Naive thymus-derived CD4-positive, alpha-beta T cell (primary cell): ENCODE data around the gene AMT. TPM values are rescaled to one million over a fixed set of nuclear protein-coding genes. Genes with fewer than 3 reads are reported as not detected.
"Not testable (repeated sequence)": the region's sequence is repeated elsewhere in the genome, so short reads cannot be mapped to it uniquely, and the experiment has no call there.

Source experiments
- ATAC-seq: fragments of 150-1000 bp; cut with Tn5 transposase; 2 replicates; pipeline ENCODE4 v1.10.0; 2021; ENCODE audit warnings: mild to moderate bottlenecking, moderate library complexity
- CTCF ChIA-PET: fragments of 350-600 bp; sonication (Branson Sonifier 250); formaldehyde crosslinking; loops from one replicate; lab custom pipeline; 2021; ENCODE audit warnings: antibody characterized with exemption; lab: Charles Lee
- POLR2A ChIA-PET: fragments of 350-600 bp; sonication (Branson Sonifier 250); formaldehyde crosslinking; loops from one replicate; lab custom pipeline; 2021; ENCODE audit warnings: antibody characterized with exemption, inconsistent platforms; lab: Charles Lee
- DNase-seq, 9 donors: peaks; one replicate each; pipeline versions ENCODE4 v3.0.0 to v3.0.0-alpha.2; 2020 to 2022; ENCODE audit warnings: mixed read lengths in 1 of 9
- H3K27ac ChIP-seq: one replicate; pipeline ENCODE4 v1.7.0; 2013; ENCODE audit warnings: mild to moderate bottlenecking, low read depth, low read length, moderate library complexity
- H3K27me3 ChIP-seq, 2 donors: one replicate each; pipeline ENCODE4 v1.7.0; 2013; ENCODE audit warnings: low read length in 2 of 2, mild to moderate bottlenecking in 2 of 2, moderate library complexity in 2 of 2; ENCODE audit not compliant: control insufficient read depth in 2 of 2, insufficient read depth in 2 of 2
- H3K36me3 ChIP-seq, 3 experiments: 1 replicate in 2 of 3; 2 replicates in 1 of 3; pipeline ENCODE4 v1.7.0; 2013; ENCODE audit warnings: low read length in 3 of 3, mild to moderate bottlenecking in 3 of 3, moderate library complexity in 1 of 3; ENCODE audit not compliant: insufficient read depth in 3 of 3, control insufficient read depth in 2 of 3
- H3K4me1 ChIP-seq, 2 donors: one replicate each; pipeline ENCODE4 v1.7.0; 2013; ENCODE audit warnings: low read length in 2 of 2, mild to moderate bottlenecking in 2 of 2, moderate library complexity in 1 of 2; ENCODE audit not compliant: control insufficient read depth in 2 of 2, insufficient read depth in 2 of 2
- H3K4me3 ChIP-seq: 2 replicates; pipeline ENCODE4 v1.7.0; 2013; ENCODE audit warnings: mild to moderate bottlenecking, low read length
- H3K9me3 ChIP-seq, 3 experiments: 1 replicate in 2 of 3; 2 replicates in 1 of 3; pipeline ENCODE4 v1.7.0; 2013; ENCODE audit warnings: low read length in 3 of 3; ENCODE audit not compliant: control insufficient read depth in 2 of 3
- H3K27ac Mint-ChIP-seq, 9 donors: one replicate each; pipeline ENCODE4 v1.8.0; 2020 to 2022; ENCODE audit warnings: mixed read lengths in 9 of 9, mild to moderate bottlenecking in 8 of 9, moderate library complexity in 5 of 9, inconsistent platforms in 2 of 9
- H3K27me3 Mint-ChIP-seq, 5 donors: one replicate each; pipeline ENCODE4 v1.8.0; 2021 to 2022; ENCODE audit warnings: mixed read lengths in 5 of 5, mild to moderate bottlenecking in 1 of 5
- H3K36me3 Mint-ChIP-seq, 5 donors: one replicate each; pipeline ENCODE4 v1.8.0; 2020 to 2022; ENCODE audit warnings: mixed read lengths in 5 of 5, mild to moderate bottlenecking in 3 of 5, inconsistent platforms in 1 of 5
- H3K4me1 Mint-ChIP-seq, 7 donors: one replicate each; pipeline ENCODE4 v1.8.0; 2020 to 2022; ENCODE audit warnings: mixed read lengths in 7 of 7, mild to moderate bottlenecking in 3 of 7, inconsistent platforms in 1 of 7
- H3K4me3 Mint-ChIP-seq, 10 donors: one replicate each; pipeline ENCODE4 v1.8.0; 2020 to 2022; ENCODE audit warnings: mild to moderate bottlenecking in 10 of 10, mixed read lengths in 10 of 10, moderate library complexity in 6 of 10, inconsistent platforms in 2 of 10
- H3K9me3 Mint-ChIP-seq, 11 donors: one replicate each; pipeline ENCODE4 v1.8.0; 2020 to 2022; ENCODE audit warnings: mixed read lengths in 11 of 11, mild to moderate bottlenecking in 4 of 11, inconsistent platforms in 1 of 11, moderate library complexity in 1 of 11
- intact Hi-C, 2 donors: fragments of 100-400 bp; cut with micrococcal nuclease; formaldehyde crosslinking; loops; one replicate each; pipeline ENCODE4 v1.15.1; 2023
- polyA plus RNA-seq, 2 donors: library from polyadenylated mRNA; unstranded; fragments of 300-500 nt; fragmentation: Illumina TruSeq; gene quantifications; one replicate each; pipeline ENCODE4 v1.2.3, GENCODE V29; 2021
- total RNA-seq, 6 experiments: library from RNA in 5 of 6; stranded (reverse) in 5 of 6; gene quantifications; 1 replicate in 5 of 6; 2 replicates in 1 of 6; pipeline ENCODE4 v1.2.3 and lab custom pipeline; 2021 to 2026

Gene AMT
- total and polyA plus RNA-seq, 7 experiments from 2014 or later, result 1.7 to 13.9 (median 8.4) TPM

GRCh38 chr3:49406571-49407565 is 15.4 kb downstream of the AMT start:
- DNase-seq (no peak), ATAC-seq (no peak)
- POLR2A ChIA-PET, result interaction anchor here (0.6 to 3.3 kb wide), 6 partner anchors 9 to 745 kb away, joined by 3 to 23 read pairs (median 6); partner anchors contain the start of gene USP4
- H3K36me3 Mint-ChIP-seq, result peaks cover 0 to 21% (median 5%) of the 10 kb centered on the region in 5 donors
- peaks cover 39 to 70% (median 55%) of the 10 kb centered on the region in 7 donors for H3K4me1 Mint-ChIP-seq
- H3K27ac ChIP-seq, result peak overlapping the region; percentile 32
- no peaks in the 10 kb centered on the region for H3K27me3 Mint-ChIP-seq
- no peaks in the 10 kb centered on the region for H3K27me3 ChIP-seq
- CTCF ChIA-PET, result interaction anchor here (0.6 to 0.7 kb wide), 2 partner anchors 31 to 61 kb away, joined by 3 read pairs; no protein-coding TSS in a partner anchor
- no peaks in the 10 kb centered on the region for H3K9me3 ChIP-seq
- H3K27ac Mint-ChIP-seq, result peak overlapping the region in 8 of 9 donors; percentile 5 to 93 (median 84)
- peaks cover 38 to 46% of the 10 kb centered on the region in 2 donors for H3K4me1 ChIP-seq
- peak overlapping the region in 9 of 10 donors; percentile 15 to 70 (median 59) for H3K4me3 Mint-ChIP-seq
- intact Hi-C loops, result no loop called here
- H3K4me3 ChIP-seq, result no peak overlapping the region
- H3K9me3 Mint-ChIP-seq, result no peaks in the 10 kb centered on the region
- peaks cover 0 to 5% (median 0%) of the 10 kb centered on the region in 3 experiments for H3K36me3 ChIP-seq

GRCh38 chr3:49405570-49405969 is 16.7 kb downstream of the AMT start:
- H3K4me3 ChIP-seq, H3K36me3 ChIP-seq, DNase-seq, ATAC-seq, H3K27me3 ChIP-seq, H3K9me3 Mint-ChIP-seq, H3K27ac ChIP-seq, intact Hi-C loops, H3K9me3 ChIP-seq, H3K27me3 Mint-ChIP-seq: not testable (repeated sequence)
- Mint-ChIP-seq H3K27ac (peak overlapping the region in 7 of 9 donors; percentile 5 to 89 (median 27)), H3K36me3 (peaks cover 0 to 21% (median 8%) of the 10 kb centered on the region in 5 donors), H3K4me3 (peak overlapping the region in 6 of 10 donors; percentile 10 to 65 (median 22)), H3K4me1 (peaks cover 49 to 76% (median 60%) of the 10 kb centered on the region in 7 donors)
- ChIA-PET CTCF (interaction anchor here (0.5 to 0.6 kb wide), 2 partner anchors 23 to 45 kb away, joined by 3 read pairs; partner anchors contain the start of gene NICN1), POLR2A (interaction anchor here (0.6 to 1.6 kb wide), 4 partner anchors 10 to 1889 kb away, joined by 3 to 6 read pairs (median 4); no protein-coding TSS in a partner anchor)
- H3K4me1 ChIP-seq, result peaks cover 35 to 45% of the 10 kb centered on the region in 2 donors

GRCh38 chr3:49403891-49404290 is 18.4 kb downstream of the AMT start:
- Mint-ChIP-seq H3K4me3 (peak overlapping the region in 2 of 10 donors; percentile 8 to 16), H3K4me1 (peaks cover 41 to 78% (median 62%) of the 10 kb centered on the region in 7 donors), H3K27me3 (no peaks in the 10 kb centered on the region), H3K36me3 (peaks cover 0 to 25% (median 8%) of the 10 kb centered on the region in 5 donors), H3K9me3 (no peaks in the 10 kb centered on the region), H3K27ac (peak overlapping the region in 2 of 9 donors; percentile 40 to 60)
- H3K27me3 ChIP-seq, result no peaks in the 10 kb centered on the region
- peaks cover 25 to 34% of the 10 kb centered on the region in 2 donors for H3K4me1 ChIP-seq
- ATAC-seq (no peak), DNase-seq (no peak)
- CTCF ChIA-PET, result interaction anchor here (0.6 kb wide), 1 partner anchor 15 kb away, joined by 3 read pairs; no protein-coding TSS in a partner anchor
- H3K27ac ChIP-seq, result no peak overlapping the region
- H3K9me3 ChIP-seq, result no peaks in the 10 kb centered on the region
- H3K36me3 ChIP-seq, result peaks cover 0 to 5% (median 0%) of the 10 kb centered on the region in 3 experiments
- POLR2A ChIA-PET, result interaction anchor here (0.7 kb wide), 2 partner anchors 12 to 25 kb away, joined by 3 read pairs; partner anchors contain the start of gene NICN1
- no peak overlapping the region for H3K4me3 ChIP-seq
- intact Hi-C loops, result no loop called here

GRCh38 chr3:49401766-49402165 is 20.5 kb downstream of the AMT start:
- H3K27ac ChIP-seq, result no peak overlapping the region
- H3K27me3 Mint-ChIP-seq, result no peaks in the 10 kb centered on the region
- H3K27ac Mint-ChIP-seq, result peak overlapping the region in 4 of 9 donors; percentile 34 to 69 (median 58)
- CTCF ChIA-PET, result no interaction called here
- no peaks in the 10 kb centered on the region for H3K27me3 ChIP-seq
- POLR2A ChIA-PET, result interaction anchor here (0.8 kb wide), 1 partner anchor 14 kb away, joined by 3 read pairs; no protein-coding TSS in a partner anchor
- H3K9me3 ChIP-seq, result no peaks in the 10 kb centered on the region
- H3K4me3 ChIP-seq, result no peak overlapping the region
- DNase-seq, result no peak
- intact Hi-C loops, result no loop called here
- H3K4me3 Mint-ChIP-seq, result peak overlapping the region in 1 of 10 donors; percentile 36
- no peak for ATAC-seq
- H3K36me3 ChIP-seq, result peaks cover 0 to 6% (median 0%) of the 10 kb centered on the region in 3 experiments
- peaks cover 37 to 77% (median 61%) of the 10 kb centered on the region in 7 donors for H3K4me1 Mint-ChIP-seq
- H3K9me3 Mint-ChIP-seq, result no peaks in the 10 kb centered on the region
- peaks cover 16 to 20% of the 10 kb centered on the region in 2 donors for H3K4me1 ChIP-seq
- H3K36me3 Mint-ChIP-seq, result peaks cover 0 to 25% (median 12%) of the 10 kb centered on the region in 5 donors

- H3K4me3 ChIP-seq, result no peak overlapping the region
- H3K4me1 ChIP-seq, result peaks cover 7 to 10% of the 10 kb centered on the region in 2 donors
- Mint-ChIP-seq H3K4me3 (peak overlapping the region in 5 of 10 donors; percentile 9 to 41 (median 29)), H3K9me3 (no peaks in the 10 kb centered on the region), H3K36me3 (peaks cover 4 to 26% (median 21%) of the 10 kb centered on the region in 5 donors), H3K27me3 (no peaks in the 10 kb centered on the region), H3K4me1 (peaks cover 42 to 81% (median 63%) of the 10 kb centered on the region in 7 donors), H3K27ac (peak overlapping the region in 5 of 9 donors; percentile 15 to 70 (median 28))
- CTCF ChIA-PET, result no interaction called here
- H3K27me3 ChIP-seq, result no peaks in the 10 kb centered on the region
- ATAC-seq (peak; percentile 16), DNase-seq (no peak)
- peaks cover 0 to 17% (median 0%) of the 10 kb centered on the region in 3 experiments for H3K36me3 ChIP-seq
- H3K9me3 ChIP-seq, result no peaks in the 10 kb centered on the region
- H3K27ac ChIP-seq, result no peak overlapping the region
- POLR2A ChIA-PET, result interaction anchor here (1.0 to 2.3 kb wide), 2 partner anchors 12 to 47 kb away, joined by 3 to 9 read pairs; partner anchors contain the start of genes RHOA and TCTA
- intact Hi-C loops, result loop anchor here in 1 of 2 donors (10.0 kb wide), 1 partner anchor 45 kb away; no protein-coding TSS in a partner anchor
Measured at GRCh38 chr3:49399461-49399860, 22.8 kb downstream of the AMT start.

DNA sequence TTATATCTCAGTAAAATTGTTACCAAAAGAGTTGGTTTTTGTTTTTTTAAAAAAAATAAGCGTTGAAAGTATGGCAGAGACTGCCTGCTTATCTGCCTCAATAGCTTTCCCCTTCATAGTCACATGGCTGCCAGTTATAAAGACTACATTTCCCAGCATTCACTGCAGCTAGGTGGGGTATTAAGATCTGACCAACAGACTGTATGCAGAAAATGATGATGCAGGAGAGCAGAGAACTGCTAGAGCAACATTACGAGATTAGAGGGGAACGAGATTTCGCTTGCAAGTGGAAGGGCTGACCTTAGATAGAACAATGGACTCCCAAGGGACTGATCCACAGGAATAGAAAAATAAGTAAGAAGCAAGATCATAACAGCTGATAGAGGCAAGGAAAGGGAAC is 24.8 kb downstream of the AMT start:
- Histone ChIP-seq H3K4me3 (no peak overlapping the region), H3K4me1 (peaks cover 7 to 10% of the 10 kb centered on the region in 2 donors), H3K27ac (no peak overlapping the region), H3K36me3 (peaks cover 0 to 12% (median 0%) of the 10 kb centered on the region in 3 experiments), H3K27me3 (no peaks in the 10 kb centered on the region), H3K9me3 (no peaks in the 10 kb centered on the region)
- DNase-seq (no peak), ATAC-seq (peak; percentile 45)
- intact Hi-C loops, result loop anchor here in 1 of 2 donors (10.0 kb wide), 1 partner anchor 47 kb away; no protein-coding TSS in a partner anchor
- H3K4me3 Mint-ChIP-seq, result peak overlapping the region in 4 of 10 donors; percentile 0 to 41 (median 12)
- CTCF ChIA-PET, result no interaction called here
- no peaks in the 10 kb centered on the region for H3K9me3 Mint-ChIP-seq
- POLR2A ChIA-PET, result no interaction called here
- H3K36me3 Mint-ChIP-seq, result peaks cover 4 to 24% (median 19%) of the 10 kb centered on the region in 5 donors
- H3K27me3 Mint-ChIP-seq, result no peaks in the 10 kb centered on the region
- H3K27ac Mint-ChIP-seq, result peak overlapping the region in 5 of 9 donors; percentile 13 to 66 (median 37)
- peaks cover 50 to 88% (median 73%) of the 10 kb centered on the region in 7 donors for H3K4me1 Mint-ChIP-seq
